Stimulated activated CD4-positive, alpha-beta T cell treated with anti-CD3 and anti-CD28 coated beads, Interleukin-15, amount 100 ng/mL, for 48 hours (primary cell): Measurements from ENCODE around the gene TFF2.

Experiments used
- DNase-seq, 2 donors: peaks; one replicate each; pipeline ENCODE4 v3.0.0-alpha.2; 2020; ENCODE audit warnings: low read depth in 2 of 2

Gene TFF2

GRCh38 chr21:42350927-42351426 lies at the start of gene TFF2:
TFF2 (minus strand) TSS chr21:42350994; CDS start chr21:42350957, 37 bp downstream.
- no peak for DNase-seq

- no peak for DNase-seq
Measured at GRCh38 chr21:42400525-42400924, 49.7 kb upstream of the TFF2 start.

- no peak for DNase-seq
Measured at GRCh38 chr21:42398436-42399028, 47.7 kb upstream of the TFF2 start.

GRCh38 chr21:42397746-42398394 lies 47.1 kb upstream of the TFF2 start:
- no peak for DNase-seq

- DNase-seq: no peak
Measured at GRCh38 chr21:42396799-42397745, 46.3 kb upstream of the TFF2 start.

- no peak for DNase-seq
Measured at GRCh38 chr21:42395905-42396651, 45.3 kb upstream of the TFF2 start, which contains the start of gene TMPRSS3. TMPRSS3 (minus strand) TSS chr21:42396052; CDS start chr21:42395417, 635 bp downstream.

GRCh38 chr21:42395302-42395701 lies 44.5 kb upstream of the TFF2 start:
- DNase-seq: no peak

GRCh38 chr21:42393443-42393950 lies 42.7 kb upstream of the TFF2 start:
- DNase-seq: no peak

- DNase-seq: no peak
Measured at GRCh38 chr21:42392731-42393442, 42.1 kb upstream of the TFF2 start.

GRCh38 chr21:42391297-42391696 lies 40.5 kb upstream of the TFF2 start:
- no peak for DNase-seq

GRCh38 chr21:42390696-42391095 lies 39.9 kb upstream of the TFF2 start:
- no peak for DNase-seq

GRCh38 chr21:42390193-42390592 lies 39.4 kb upstream of the TFF2 start:
- DNase-seq: no peak

- DNase-seq: no peak
Measured at GRCh38 chr21:42389449-42389835, 38.6 kb upstream of the TFF2 start.

GRCh38 chr21:42388740-42389448 lies 38.1 kb upstream of the TFF2 start:
- no peak for DNase-seq

- no peak for DNase-seq
Measured at GRCh38 chr21:42387843-42388340, 37.1 kb upstream of the TFF2 start.

GRCh38 chr21:42387164-42387563 lies 36.4 kb upstream of the TFF2 start:
- no peak for DNase-seq

GRCh38 chr21:42386034-42386591 lies 35.3 kb upstream of the TFF2 start:
- no peak for DNase-seq

GRCh38 chr21:42385619-42386018 lies 34.8 kb upstream of the TFF2 start:
- DNase-seq: no peak

- DNase-seq: no peak
Measured at GRCh38 chr21:42384989-42385388, 34.2 kb upstream of the TFF2 start.
